IPS-NIHi7 (cell line): ENCODE results near the gene TAS2R50.

ENCODE experiments used
- DNase-seq: peaks from one replicate; pipeline ENCODE4 v3.0.0; 2012; ENCODE audit warnings: mixed read lengths; ENCODE audit errors: extremely low spot score

TAS2R50 gene

DNA sequence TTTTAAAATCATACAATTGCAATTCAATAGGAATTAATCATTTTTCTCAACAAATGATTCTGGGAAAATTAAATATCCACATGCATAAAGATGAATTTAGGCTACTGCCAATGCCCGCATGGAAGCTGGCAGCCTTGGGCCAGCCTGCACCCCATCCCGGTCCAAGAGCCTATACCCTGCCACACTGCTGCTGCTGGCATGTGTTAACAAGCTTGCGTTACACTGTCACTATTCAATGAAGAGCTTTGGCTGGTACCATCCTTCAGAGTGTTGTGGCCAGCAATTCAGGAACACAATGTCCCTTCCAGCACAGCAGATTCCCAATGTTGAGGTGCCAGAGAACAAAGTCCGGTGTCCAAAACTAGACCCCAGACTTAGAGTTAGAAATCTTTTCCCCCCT, 34.1 kb downstream of the TAS2R50 start:
- no peak for DNase-seq

DNA sequence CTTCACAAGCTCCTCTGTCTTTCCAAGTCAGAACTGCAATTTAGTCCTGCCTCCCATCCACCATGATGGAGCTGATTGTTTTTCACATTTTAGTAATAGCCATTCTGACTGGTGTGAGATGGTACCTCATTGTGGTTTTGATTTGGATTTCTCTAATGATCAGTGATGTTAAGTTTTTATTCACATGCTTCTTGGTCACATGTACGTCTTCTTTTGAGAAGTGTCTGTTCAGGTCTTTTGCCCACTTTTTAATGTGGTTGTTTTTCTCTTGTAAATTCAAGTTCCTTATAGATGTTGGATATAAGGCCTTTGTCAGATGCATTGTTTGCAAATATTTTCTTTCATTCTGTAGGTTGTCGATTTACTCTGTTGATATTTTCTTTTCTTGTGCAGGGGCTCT, 43.5 kb downstream of the TAS2R50 start:
- DNase-seq: no peak

DNA sequence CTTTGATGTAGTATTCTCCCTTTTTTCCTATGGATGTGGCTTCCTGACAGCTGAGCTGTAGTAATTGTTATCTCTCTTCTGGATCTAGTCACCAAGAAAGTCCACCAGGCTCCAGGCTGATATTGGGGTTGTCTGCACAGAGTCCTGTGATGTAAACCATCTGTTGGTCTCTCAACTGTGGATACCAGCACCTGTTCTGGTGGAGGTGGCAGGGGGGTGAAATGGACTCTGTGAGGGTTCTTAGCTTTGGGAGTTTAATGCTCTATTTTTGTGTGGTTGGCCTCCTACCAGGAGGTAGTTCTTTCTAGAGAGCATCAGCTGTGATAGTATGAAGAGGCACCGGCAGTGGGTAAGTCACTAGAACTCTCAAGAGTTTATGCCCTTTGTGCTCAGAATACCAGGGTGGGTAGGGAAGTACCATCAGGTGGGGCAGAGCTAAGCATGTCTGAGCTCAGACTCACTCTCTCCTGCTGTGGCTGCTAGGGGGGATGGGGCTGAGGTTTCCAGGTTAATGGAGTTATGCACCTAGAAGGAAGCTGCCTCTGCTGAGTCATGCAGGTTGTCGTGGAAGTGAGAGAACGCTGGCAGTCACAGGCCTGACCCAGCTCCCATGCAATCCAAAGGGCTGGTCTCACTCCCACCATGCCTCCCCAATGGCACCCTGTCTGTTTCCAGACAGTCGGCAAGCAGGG, 44.6 kb downstream of the TAS2R50 start:
- DNase-seq: peak; percentile 38

DNA sequence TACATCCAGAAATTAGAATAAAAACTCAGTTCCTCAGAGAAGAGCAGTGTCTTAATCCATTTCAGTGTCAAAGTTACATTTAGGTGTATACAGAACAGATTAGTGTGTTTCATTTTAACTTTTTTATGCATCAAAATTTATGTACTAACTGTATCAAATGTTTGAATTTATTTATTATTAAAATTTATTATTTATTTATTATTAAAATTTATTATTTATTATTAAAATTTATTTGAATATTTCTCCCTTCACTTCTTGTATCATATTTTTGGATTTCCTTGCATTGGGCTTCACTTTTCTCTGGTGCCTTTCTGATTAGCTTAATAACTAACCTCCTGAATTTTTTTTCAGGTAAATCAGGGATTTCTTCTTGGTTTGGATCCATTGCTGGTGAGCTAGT, 45.3 kb downstream of the TAS2R50 start:
- no peak for DNase-seq

DNA sequence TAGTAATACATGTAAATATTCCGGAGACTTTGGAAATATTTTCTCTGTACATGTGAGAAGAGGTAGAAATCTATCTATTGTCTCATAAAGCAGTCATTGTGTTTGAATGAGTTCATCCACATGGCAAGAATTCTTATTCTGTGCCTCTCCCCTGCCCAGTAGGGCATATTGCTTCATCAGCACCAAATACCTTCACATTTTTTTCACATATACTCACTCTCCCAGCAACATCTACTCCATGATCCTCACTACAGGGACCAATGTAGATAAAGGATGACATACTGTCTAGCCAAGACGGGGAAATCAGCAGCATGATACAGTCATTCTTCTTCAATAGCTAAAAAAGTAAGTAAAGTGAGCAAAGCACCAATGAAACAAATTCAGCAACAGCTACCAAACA, 46.3 kb downstream of the TAS2R50 start:
- no peak for DNase-seq

DNA sequence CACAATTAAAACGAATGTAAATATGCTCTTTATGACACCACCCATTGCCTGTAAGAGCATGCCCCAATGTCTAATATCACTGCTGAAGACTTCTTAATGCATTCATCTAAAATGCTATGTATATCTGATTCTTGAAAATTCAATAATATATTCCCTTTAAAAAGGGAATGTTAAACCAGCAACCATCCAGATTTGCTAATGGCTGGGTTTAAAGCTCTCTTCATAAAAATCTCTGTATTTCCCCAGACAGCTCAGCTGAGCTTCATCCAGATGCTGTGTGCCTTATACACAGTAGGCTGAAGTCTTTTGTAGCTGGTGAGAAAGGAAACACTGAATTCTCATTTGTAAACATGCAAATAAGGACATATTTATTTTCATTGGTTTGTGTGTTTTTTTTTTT, 47.5 kb downstream of the TAS2R50 start, which contains the start of gene TAS2R14:
Gene TAS2R14, minus strand, starts transcription at position 101 of the 400 bp plus-strand sequence. Its CDS starts 56 bp downstream, at position 45.
- DNase-seq: no peak

DNA sequence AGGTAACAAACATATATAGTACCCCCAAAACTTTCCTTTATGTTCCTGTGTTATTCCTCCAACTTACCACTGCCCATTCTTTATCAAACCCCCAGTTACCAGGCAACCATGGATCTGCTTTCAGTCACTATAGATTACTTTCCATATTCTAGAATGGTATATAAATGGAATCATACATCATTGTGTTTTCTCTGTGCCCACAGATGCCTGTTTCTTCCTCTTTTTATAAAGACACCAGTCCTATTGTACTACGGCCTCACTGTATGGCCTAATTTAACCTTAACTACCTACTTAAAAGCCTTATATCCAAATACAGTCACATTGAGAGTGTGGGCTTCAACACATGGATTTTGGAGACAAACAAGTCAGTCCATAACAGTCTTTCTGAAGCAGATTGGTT, 50.2 kb downstream of the TAS2R50 start:
- no peak for DNase-seq
